Spleen (tissue), 11 donors: ENCODE measurements around the gene ITM2C. TPM values are rescaled to one million over a fixed set of nuclear protein-coding genes. Genes with fewer than 3 reads are reported as not detected.
A peak's percentile ranks its signal among the peaks of the same experiment; 100 is the strongest.

Source experiments
- DNase-seq: peaks from one replicate; pipeline ENCODE4 v3.0.0-alpha.2; 2020
- H3K27ac ChIP-seq, 8 donors: fragments of 200-600 bp; sonication (generic) in 7 of 8; 1 replicate in 4 of 8; 2 replicates in 4 of 8; pipeline versions ENCODE4 v1.5.0 to v1.8.0; 2016 to 2021; ENCODE audit warnings: inconsistent platforms in 4 of 8, mild to moderate bottlenecking in 4 of 8, moderate library complexity in 1 of 8
- H3K27me3 ChIP-seq, 7 donors: fragments of 200-600 bp; sonication (generic) in 6 of 7; replicated peaks in 1 of 7; 1 replicate in 4 of 7; 2 replicates in 3 of 7; pipeline versions ENCODE4 v1.5.0 to v1.8.0; 2016 to 2021; ENCODE audit warnings: inconsistent platforms in 3 of 7, mild to moderate bottlenecking in 1 of 7
- H3K36me3 ChIP-seq, 6 donors: fragments of 200-600 bp; sonication (generic) in 5 of 6; 1 replicate in 4 of 6; 2 replicates in 2 of 6; pipeline versions ENCODE4 v1.5.0 to v1.8.0; 2016 to 2021; ENCODE audit warnings: inconsistent platforms in 2 of 6
- H3K4me1 ChIP-seq, 6 donors: fragments of 200-600 bp; sonication (generic) in 5 of 6; 1 replicate in 3 of 6; 2 replicates in 3 of 6; pipeline versions ENCODE4 v1.5.0 to v1.8.0; 2016 to 2021; ENCODE audit warnings: inconsistent platforms in 3 of 6
- H3K4me3 ChIP-seq, 8 donors: fragments of 200-600 bp; sonication (generic) in 7 of 8; 1 replicate in 4 of 8; 2 replicates in 4 of 8; pipeline versions ENCODE4 v1.5.0 to v1.8.0; 2016 to 2021; ENCODE audit warnings: inconsistent platforms in 4 of 8, mild to moderate bottlenecking in 4 of 8, moderate library complexity in 2 of 8
- H3K9me3 ChIP-seq, 8 donors: fragments of 200-600 bp; sonication (generic) in 7 of 8; 1 replicate in 4 of 8; 2 replicates in 4 of 8; pipeline versions ENCODE4 v1.5.0 to v1.8.0; 2016 to 2021; ENCODE audit warnings: inconsistent platforms in 4 of 8
- POLR2A ChIP-seq, 3 donors: fragments of 450-650 bp; IDR thresholded peaks; one replicate each; pipeline ENCODE4 v1.5.1; 2017; ENCODE audit warnings: antibody characterized with exemption in 3 of 3, mild to moderate bottlenecking in 1 of 3
- POLR2AphosphoS5 ChIP-seq, 3 donors: sonication (generic); formaldehyde crosslinking; IDR thresholded peaks; one replicate each; pipeline ENCODE4 v1.5.1; 2017; ENCODE audit warnings: antibody characterized with exemption in 3 of 3
- WGBS, 5 donors: extraction: QIAGEN DNeasy Blood & Tissue Kit in 3 of 5; methylation state at CpG; one replicate each; pipeline versions ENCODE4 v1.1.5 to v1.1.7; 2013 to 2018; 5-methylcytosine and 5-hydroxymethylcytosine counted together
- intact Hi-C: fragments of 100-400 bp; cut with DNase I; formaldehyde crosslinking; loops from one replicate; pipeline ENCODE4 v1.15.0; 2023; ENCODE audit warnings: low total_unique reads
- polyA plus RNA-seq, 3 donors: library from polyadenylated mRNA; stranded (reverse); fragments of 200-250 nt; gene quantifications; one replicate each; pipeline ENCODE4 v1.2.1, GENCODE V29; 2013
- total RNA-seq, 7 donors: library from RNA; depleted of rRNA in 3 of 7; stranded (reverse); fragments of >200 nt in 3 of 7; fragmentation: NEBNext Ultra II Directional in 4 of 7; extraction: Animal tissue kit (Norgen Biotek cat#: 25700) in 4 of 7; gene quantifications; one replicate each; pipeline versions ENCODE4 v1.1.0 to v1.2.1, GENCODE V29; 2016 to 2021
- TF ChIP-seq, protein P1 (sequence below), 11 experiments: fragments of 200-600 bp in 7 of 11; fragments of 450-650 bp in 4 of 11; sonication (generic) in 4 of 11; IDR thresholded peaks in 8 of 11; conservative IDR thresholded peaks in 3 of 11; 1 replicate in 7 of 11; 2 replicates in 4 of 11; pipeline versions ENCODE4 v1.4.0 to v1.8.0; 2016 to 2021; ENCODE audit warnings: antibody characterized with exemption in 11 of 11, inconsistent platforms in 4 of 11, mild to moderate bottlenecking in 1 of 11
- donor health status: healthy with polysubstance abuse.
- donor health status: DM: no; HTN: no; CAD: no; lungs with moderate emphysema.
- donor health status: DM: no; HTN: no; CAD: no.
- donor health status: Bipolar disorder and iron deficiency.
- donor health status: healthy.
- donor health status: DM: no; HTN: no; CAD: no.
- donor health status: DM: yes; HTN: yes; CAD: no.

The ITM2C gene
- total and polyA plus RNA-seq, 10 donors, result 58.5 to 150 (median 93.7) TPM

GRCh38 chr2:230886671-230887071 lies 21.9 kb downstream of the ITM2C start:
- DNase-seq, result peak; percentile 51
- WGBS, 5 donors, result 75 to 89% (median 87%) methylated on average over 10 to 14 of the region's 14 CpGs
- intact Hi-C loops, result no loop called here
- H3K9me3 ChIP-seq, result no peaks in the 10 kb centered on the region
- no peak overlapping the region for H3K27ac ChIP-seq
- no peaks in the 10 kb centered on the region for H3K27me3 ChIP-seq
- H3K4me1 ChIP-seq, result peaks cover 0 to 26% (median 5%) of the 10 kb centered on the region in 6 donors
- H3K4me3 ChIP-seq, result no peak overlapping the region
- no peak for TF ChIP-seq POLR2AphosphoS5 (IDR thresholded peaks at IDR 0.05)
- H3K36me3 ChIP-seq, result no peaks in the 10 kb centered on the region

DNA sequence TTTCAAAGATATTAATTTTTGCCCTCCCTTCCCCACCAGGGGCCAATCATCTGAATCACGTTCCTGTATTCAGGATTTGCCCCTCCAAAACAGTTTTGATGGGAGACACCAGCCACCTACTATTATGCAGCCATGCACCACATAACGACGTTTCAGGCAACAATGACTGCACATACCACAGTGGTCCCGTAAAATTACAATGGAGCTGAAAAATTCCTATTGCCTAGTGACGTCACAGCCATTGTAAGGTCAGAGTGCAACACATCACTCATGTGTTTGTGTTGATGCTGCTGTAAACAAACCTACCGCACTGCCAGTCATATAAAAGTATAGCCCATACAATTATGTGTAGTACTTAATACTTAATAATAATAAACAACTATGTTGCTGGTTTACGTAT lies 22.6 kb downstream of the ITM2C start:
- H3K4me1 ChIP-seq, result peaks cover 0 to 29% (median 5%) of the 10 kb centered on the region in 6 donors
- no peak for TF ChIP-seq POLR2A (IDR thresholded peaks at IDR 0.05)
- intact Hi-C loops, result no loop called here
- peaks cover 0 to 3% (median 0%) of the 10 kb centered on the region in 7 donors for H3K27me3 ChIP-seq
- no peak overlapping the region for H3K27ac ChIP-seq
- H3K36me3 ChIP-seq, result no peaks in the 10 kb centered on the region
- WGBS, 5 donors, result 77 to 90% (median 86%) methylated on average over 7 of the region's 7 CpGs
- H3K9me3 ChIP-seq, result no peaks in the 10 kb centered on the region
- H3K4me3 ChIP-seq, result no peak overlapping the region
- DNase-seq, result no peak

DNA sequence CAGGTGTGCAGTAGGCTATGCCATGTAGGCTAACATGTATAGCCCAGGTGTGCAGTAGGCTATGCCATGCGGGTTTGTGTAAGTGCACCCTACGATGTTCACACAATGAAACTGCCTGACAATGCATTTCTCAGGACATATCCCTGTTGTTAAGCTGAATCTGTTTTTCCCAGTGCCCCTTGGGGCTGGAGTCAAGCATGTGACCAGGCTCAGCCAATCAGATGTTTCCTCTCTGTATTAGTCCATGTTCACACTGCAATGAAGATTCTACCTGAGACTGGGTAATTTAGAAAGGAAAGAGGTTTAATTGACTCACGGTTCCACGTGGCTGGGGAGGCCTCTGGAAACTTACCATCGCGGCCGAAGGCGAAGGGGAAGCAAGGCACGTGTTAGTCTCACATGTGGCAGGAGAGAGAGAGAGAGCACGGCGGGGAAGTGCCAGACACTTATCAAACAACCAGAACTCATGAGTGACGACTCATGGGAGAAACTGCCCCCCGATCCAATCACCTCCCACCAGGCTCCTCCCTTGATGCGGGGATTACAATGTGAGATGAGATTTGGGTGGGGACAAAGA lies 24.2 kb downstream of the ITM2C start:
- peak; percentile 57 for DNase-seq
- no peak overlapping the region for H3K27ac ChIP-seq

DNA sequence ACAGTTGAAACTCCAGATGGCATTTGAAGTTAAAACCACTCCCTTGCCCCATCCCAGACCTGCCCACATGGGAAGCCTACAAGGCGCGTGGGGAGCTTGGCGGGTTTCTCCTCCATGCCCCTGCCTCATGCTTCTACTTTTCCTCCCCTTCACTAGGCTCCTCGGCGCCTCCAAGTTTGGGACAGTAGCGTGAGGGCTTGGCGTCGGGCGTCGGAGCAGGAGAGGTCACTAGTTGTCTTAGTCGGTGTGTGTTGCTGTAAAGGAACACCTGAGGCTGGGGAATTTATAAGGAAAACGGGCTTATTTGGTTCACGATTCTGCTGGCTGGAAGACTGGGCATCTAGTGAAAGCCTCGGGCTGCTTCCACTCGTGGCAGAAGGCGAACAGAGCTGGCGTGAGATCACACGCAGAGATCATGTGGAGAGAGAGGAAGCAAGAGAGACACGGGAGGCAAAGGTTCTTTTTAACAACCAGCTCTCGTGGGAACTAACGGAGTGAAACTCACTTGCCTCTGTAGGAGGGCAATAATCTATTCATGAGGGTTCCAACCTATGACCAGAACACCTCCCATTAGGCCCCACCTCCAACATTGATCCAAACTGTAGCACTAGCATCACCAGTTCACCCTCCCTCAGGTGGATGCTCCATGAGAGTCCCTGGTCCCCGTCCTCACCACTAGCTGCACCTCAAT lies 25.3 kb downstream of the ITM2C start:
- no peak for TF ChIP-seq POLR2AphosphoS5 (IDR thresholded peaks at IDR 0.05)
- no peak for TF ChIP-seq POLR2A (IDR thresholded peaks at IDR 0.05)
- TF ChIP-seq, protein P1, sequence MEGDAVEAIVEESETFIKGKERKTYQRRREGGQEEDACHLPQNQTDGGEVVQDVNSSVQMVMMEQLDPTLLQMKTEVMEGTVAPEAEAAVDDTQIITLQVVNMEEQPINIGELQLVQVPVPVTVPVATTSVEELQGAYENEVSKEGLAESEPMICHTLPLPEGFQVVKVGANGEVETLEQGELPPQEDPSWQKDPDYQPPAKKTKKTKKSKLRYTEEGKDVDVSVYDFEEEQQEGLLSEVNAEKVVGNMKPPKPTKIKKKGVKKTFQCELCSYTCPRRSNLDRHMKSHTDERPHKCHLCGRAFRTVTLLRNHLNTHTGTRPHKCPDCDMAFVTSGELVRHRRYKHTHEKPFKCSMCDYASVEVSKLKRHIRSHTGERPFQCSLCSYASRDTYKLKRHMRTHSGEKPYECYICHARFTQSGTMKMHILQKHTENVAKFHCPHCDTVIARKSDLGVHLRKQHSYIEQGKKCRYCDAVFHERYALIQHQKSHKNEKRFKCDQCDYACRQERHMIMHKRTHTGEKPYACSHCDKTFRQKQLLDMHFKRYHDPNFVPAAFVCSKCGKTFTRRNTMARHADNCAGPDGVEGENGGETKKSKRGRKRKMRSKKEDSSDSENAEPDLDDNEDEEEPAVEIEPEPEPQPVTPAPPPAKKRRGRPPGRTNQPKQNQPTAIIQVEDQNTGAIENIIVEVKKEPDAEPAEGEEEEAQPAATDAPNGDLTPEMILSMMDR (IDR thresholded peaks at IDR 0.05 in 8 of 11, conservative IDR thresholded peaks at IDR 0.05 in 3 of 11), result no peak
- no peaks in the 10 kb centered on the region for H3K9me3 ChIP-seq
- 86 to 92% (median 86%) methylated on average over 22 of the region's 22 CpGs for WGBS, 5 donors

More for the DNA sequence above, 24.2 kb downstream of the ITM2C start:
- Histone ChIP-seq H3K36me3 (no peaks in the 10 kb centered on the region), H3K27me3 (peaks cover 0 to 6% (median 0%) of the 10 kb centered on the region in 7 donors), H3K9me3 (no peaks in the 10 kb centered on the region), H3K4me1 (peaks cover 5 to 45% (median 18%) of the 10 kb centered on the region in 6 donors), H3K4me3 (no peak overlapping the region)
- TF ChIP-seq, protein P1 (IDR thresholded peaks at IDR 0.05 in 8 of 11, conservative IDR thresholded peaks at IDR 0.05 in 3 of 11), result no peak
- no peak for TF ChIP-seq POLR2AphosphoS5 (IDR thresholded peaks at IDR 0.05)
- WGBS, 5 donors, result 82 to 88% (median 85%) methylated on average over 14 of the region's 14 CpGs
- intact Hi-C loops, result no loop called here

GRCh38 chr2:230890646-230891045 lies 25.9 kb downstream of the ITM2C start:
- TF ChIP-seq POLR2AphosphoS5 (IDR thresholded peaks at IDR 0.05) (no peak), POLR2A (IDR thresholded peaks at IDR 0.05) (no peak)
- TF ChIP-seq, protein P1 (IDR thresholded peaks at IDR 0.05 in 8 of 11, conservative IDR thresholded peaks at IDR 0.05 in 3 of 11), result no peak
- WGBS, 5 donors, result 82 to 95% (median 91%) methylated on average over 4 of the region's 4 CpGs
- intact Hi-C loops, result no loop called here
- H3K9me3 ChIP-seq, result no peaks in the 10 kb centered on the region
- DNase-seq, result peak; percentile 37
- no peak overlapping the region for H3K27ac ChIP-seq
- H3K4me3 ChIP-seq, result no peak overlapping the region
- H3K27me3 ChIP-seq, result peaks cover 0 to 6% (median 0%) of the 10 kb centered on the region in 7 donors
- no peaks in the 10 kb centered on the region for H3K36me3 ChIP-seq
- H3K4me1 ChIP-seq, result peaks cover 12 to 57% (median 34%) of the 10 kb centered on the region in 6 donors

More for the DNA sequence above, 25.3 kb downstream of the ITM2C start:
- peaks cover 0 to 6% (median 0%) of the 10 kb centered on the region in 7 donors for H3K27me3 ChIP-seq
- no peaks in the 10 kb centered on the region for H3K36me3 ChIP-seq
- peak; percentile 41 for DNase-seq
- H3K4me3 ChIP-seq, result no peak overlapping the region
- H3K27ac ChIP-seq, result no peak overlapping the region
- peaks cover 12 to 56% (median 29%) of the 10 kb centered on the region in 6 donors for H3K4me1 ChIP-seq
- intact Hi-C loops, result no loop called here
